ENCODE results near the gene GALNT2. TPM values are rescaled to one million over a fixed set of nuclear protein-coding genes. Genes with fewer than 3 reads are reported as not detected.

The GALNT2 gene
- total and polyA plus RNA-seq, 4 donors, result 47.5 to 182 (median 114) TPM

DNA sequence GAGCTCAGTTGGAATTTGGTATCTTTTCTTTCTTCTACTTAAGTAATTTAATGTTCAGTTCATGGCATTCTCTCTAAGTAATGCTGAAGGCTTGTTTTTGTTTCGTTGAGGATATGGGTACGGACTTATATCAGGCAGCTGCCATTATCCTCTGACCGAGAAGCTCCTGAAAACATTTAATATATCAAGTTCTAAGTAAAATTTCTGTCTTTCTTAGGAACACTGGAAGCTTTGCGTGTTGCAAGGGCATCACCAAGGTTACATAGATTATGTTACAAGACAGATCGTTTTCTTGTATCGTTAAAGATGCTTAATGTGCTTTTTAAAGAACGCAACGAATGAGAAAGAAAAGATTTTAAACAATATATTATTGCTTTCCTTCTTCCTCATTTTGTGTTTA lies 1.0 kb upstream of the GALNT2 start:
- TF ChIP-seq YY1 (IDR thresholded peaks at IDR 0.05) (no peak), SP1 (IDR thresholded peaks at IDR 0.05) (no peak), FOXA2 (IDR thresholded peaks at IDR 0.05) (no peak), RAD21 (IDR thresholded peaks at IDR 0.05) (no peak), TAF1 (conservative IDR thresholded peaks at IDR 0.05) (no peak), FOXA1 (IDR thresholded peaks at IDR 0.05) (no peak), EGR1 (IDR thresholded peaks at IDR 0.05; ENCODE audit: low read depth in 2 of 2) (no peak), RXRA (IDR thresholded peaks at IDR 0.05) (no peak), NR2F2 (IDR thresholded peaks at IDR 0.05) (no peak), HNF4G (IDR thresholded peaks at IDR 0.05) (no peak), HNF4A (conservative IDR thresholded peaks at IDR 0.05) (no peak), GABPA (IDR thresholded peaks at IDR 0.05 in 1 of 2, conservative IDR thresholded peaks at IDR 0.05 in 1 of 2) (no peak)
- TF ChIP-seq, protein P1, sequence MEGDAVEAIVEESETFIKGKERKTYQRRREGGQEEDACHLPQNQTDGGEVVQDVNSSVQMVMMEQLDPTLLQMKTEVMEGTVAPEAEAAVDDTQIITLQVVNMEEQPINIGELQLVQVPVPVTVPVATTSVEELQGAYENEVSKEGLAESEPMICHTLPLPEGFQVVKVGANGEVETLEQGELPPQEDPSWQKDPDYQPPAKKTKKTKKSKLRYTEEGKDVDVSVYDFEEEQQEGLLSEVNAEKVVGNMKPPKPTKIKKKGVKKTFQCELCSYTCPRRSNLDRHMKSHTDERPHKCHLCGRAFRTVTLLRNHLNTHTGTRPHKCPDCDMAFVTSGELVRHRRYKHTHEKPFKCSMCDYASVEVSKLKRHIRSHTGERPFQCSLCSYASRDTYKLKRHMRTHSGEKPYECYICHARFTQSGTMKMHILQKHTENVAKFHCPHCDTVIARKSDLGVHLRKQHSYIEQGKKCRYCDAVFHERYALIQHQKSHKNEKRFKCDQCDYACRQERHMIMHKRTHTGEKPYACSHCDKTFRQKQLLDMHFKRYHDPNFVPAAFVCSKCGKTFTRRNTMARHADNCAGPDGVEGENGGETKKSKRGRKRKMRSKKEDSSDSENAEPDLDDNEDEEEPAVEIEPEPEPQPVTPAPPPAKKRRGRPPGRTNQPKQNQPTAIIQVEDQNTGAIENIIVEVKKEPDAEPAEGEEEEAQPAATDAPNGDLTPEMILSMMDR (IDR thresholded peaks at IDR 0.05; ENCODE audit: low read depth, low read length, missing input control), result no peak
- TF ChIP-seq, protein P2, sequence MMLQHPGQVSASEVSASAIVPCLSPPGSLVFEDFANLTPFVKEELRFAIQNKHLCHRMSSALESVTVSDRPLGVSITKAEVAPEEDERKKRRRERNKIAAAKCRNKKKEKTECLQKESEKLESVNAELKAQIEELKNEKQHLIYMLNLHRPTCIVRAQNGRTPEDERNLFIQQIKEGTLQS (IDR thresholded peaks at IDR 0.05), result no peak
- TF ChIP-seq, protein P3, sequence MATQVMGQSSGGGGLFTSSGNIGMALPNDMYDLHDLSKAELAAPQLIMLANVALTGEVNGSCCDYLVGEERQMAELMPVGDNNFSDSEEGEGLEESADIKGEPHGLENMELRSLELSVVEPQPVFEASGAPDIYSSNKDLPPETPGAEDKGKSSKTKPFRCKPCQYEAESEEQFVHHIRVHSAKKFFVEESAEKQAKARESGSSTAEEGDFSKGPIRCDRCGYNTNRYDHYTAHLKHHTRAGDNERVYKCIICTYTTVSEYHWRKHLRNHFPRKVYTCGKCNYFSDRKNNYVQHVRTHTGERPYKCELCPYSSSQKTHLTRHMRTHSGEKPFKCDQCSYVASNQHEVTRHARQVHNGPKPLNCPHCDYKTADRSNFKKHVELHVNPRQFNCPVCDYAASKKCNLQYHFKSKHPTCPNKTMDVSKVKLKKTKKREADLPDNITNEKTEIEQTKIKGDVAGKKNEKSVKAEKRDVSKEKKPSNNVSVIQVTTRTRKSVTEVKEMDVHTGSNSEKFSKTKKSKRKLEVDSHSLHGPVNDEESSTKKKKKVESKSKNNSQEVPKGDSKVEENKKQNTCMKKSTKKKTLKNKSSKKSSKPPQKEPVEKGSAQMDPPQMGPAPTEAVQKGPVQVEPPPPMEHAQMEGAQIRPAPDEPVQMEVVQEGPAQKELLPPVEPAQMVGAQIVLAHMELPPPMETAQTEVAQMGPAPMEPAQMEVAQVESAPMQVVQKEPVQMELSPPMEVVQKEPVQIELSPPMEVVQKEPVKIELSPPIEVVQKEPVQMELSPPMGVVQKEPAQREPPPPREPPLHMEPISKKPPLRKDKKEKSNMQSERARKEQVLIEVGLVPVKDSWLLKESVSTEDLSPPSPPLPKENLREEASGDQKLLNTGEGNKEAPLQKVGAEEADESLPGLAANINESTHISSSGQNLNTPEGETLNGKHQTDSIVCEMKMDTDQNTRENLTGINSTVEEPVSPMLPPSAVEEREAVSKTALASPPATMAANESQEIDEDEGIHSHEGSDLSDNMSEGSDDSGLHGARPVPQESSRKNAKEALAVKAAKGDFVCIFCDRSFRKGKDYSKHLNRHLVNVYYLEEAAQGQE (IDR thresholded peaks at IDR 0.05), result no peak
- TF ChIP-seq, protein P4, sequence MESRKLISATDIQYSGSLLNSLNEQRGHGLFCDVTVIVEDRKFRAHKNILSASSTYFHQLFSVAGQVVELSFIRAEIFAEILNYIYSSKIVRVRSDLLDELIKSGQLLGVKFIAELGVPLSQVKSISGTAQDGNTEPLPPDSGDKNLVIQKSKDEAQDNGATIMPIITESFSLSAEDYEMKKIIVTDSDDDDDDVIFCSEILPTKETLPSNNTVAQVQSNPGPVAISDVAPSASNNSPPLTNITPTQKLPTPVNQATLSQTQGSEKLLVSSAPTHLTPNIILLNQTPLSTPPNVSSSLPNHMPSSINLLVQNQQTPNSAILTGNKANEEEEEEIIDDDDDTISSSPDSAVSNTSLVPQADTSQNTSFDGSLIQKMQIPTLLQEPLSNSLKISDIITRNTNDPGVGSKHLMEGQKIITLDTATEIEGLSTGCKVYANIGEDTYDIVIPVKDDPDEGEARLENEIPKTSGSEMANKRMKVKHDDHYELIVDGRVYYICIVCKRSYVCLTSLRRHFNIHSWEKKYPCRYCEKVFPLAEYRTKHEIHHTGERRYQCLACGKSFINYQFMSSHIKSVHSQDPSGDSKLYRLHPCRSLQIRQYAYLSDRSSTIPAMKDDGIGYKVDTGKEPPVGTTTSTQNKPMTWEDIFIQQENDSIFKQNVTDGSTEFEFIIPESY (IDR thresholded peaks at IDR 0.05), result no peak
- H3K4me1 ChIP-seq (ENCODE audit: control insufficient read depth in 4 of 4, insufficient read depth in 4 of 4, low read length in 3 of 4), result peaks cover 0 to 33% (median 2%) of the 10 kb centered on the region in 4 donors
- peak overlapping the region; percentile 81 for H3K9ac ChIP-seq (ENCODE audit: low read depth in 1 of 2, low read length in 2 of 2)
- 46% methylated on average over 8 of the region's 8 CpGs for WGBS
- peak; percentile 4 for DNase-seq (ENCODE audit: low spot score)
- peak overlapping the region; percentile 88 to 93 for H3K27ac ChIP-seq (ENCODE audit: low read depth in 1 of 2, low read length in 2 of 2)
- no peaks in the 10 kb centered on the region for H3K36me3 ChIP-seq (ENCODE audit: control insufficient read depth in 4 of 4, insufficient read depth in 3 of 4, low read depth in 1 of 4, low read length in 3 of 4)
- no peaks in the 10 kb centered on the region for H3K9me3 ChIP-seq (ENCODE audit: control insufficient read depth in 4 of 4, low read length in 3 of 4)
- H3K4me3 ChIP-seq (ENCODE audit: low read depth in 1 of 3, low read length in 3 of 3), result peak overlapping the region in 2 of 3 donors; percentile 80 to 99
- H3K27me3 ChIP-seq (ENCODE audit: control insufficient read depth in 4 of 4, insufficient read depth in 4 of 4, low read length in 3 of 4), result no peaks in the 10 kb centered on the region

DNA sequence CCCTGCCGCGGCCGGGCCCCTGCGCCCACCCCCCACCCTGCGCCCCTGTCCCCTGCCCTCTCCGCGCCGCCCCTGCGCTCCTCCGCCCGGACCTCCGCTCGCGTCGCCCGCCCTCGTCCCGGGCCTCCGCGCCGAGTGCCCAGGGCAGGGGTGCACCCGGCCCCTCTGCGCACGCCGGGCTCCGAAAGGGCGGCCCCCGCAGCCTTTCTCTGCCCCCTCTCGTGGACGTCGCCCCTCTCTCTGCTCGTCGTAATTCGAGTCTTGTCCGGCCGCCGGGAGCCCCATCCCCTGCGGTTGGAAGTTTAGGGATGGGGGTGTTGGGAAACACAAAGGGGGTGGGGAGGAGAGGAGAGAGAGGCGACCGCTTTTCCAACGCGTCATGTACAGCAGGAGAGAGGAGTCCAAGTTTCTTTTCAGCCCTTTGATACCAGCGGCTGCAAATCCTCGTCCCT lies 407 bp downstream of the GALNT2 start:
- DNase-seq (ENCODE audit: low spot score), result peak; percentile 46
- under 1% methylated on average over 44 of the region's 44 CpGs for WGBS
- Histone ChIP-seq H3K27ac (ENCODE audit: low read depth in 1 of 2, low read length in 2 of 2) (peak overlapping the region; percentile 93 to 97), H3K9me3 (ENCODE audit: control insufficient read depth in 4 of 4, low read length in 3 of 4) (no peaks in the 10 kb centered on the region), H3K9ac (ENCODE audit: low read depth in 1 of 2, low read length in 2 of 2) (peak overlapping the region; percentile 86 to 96), H3K27me3 (ENCODE audit: control insufficient read depth in 4 of 4, insufficient read depth in 4 of 4, low read length in 3 of 4) (no peaks in the 10 kb centered on the region), H3K4me3 (ENCODE audit: low read depth in 1 of 3, low read length in 3 of 3) (peak overlapping the region; percentile 82 to 99 (median 94)), H3K36me3 (ENCODE audit: control insufficient read depth in 4 of 4, insufficient read depth in 3 of 4, low read depth in 1 of 4, low read length in 3 of 4) (no peaks in the 10 kb centered on the region), H3K4me1 (ENCODE audit: control insufficient read depth in 4 of 4, insufficient read depth in 4 of 4, low read length in 3 of 4) (peaks cover 0 to 45% (median 8%) of the 10 kb centered on the region in 4 donors)
- TF ChIP-seq YY1 (IDR thresholded peaks at IDR 0.05) (no peak), NR2F2 (IDR thresholded peaks at IDR 0.05) (no peak), FOXA2 (IDR thresholded peaks at IDR 0.05) (no peak), FOXA1 (IDR thresholded peaks at IDR 0.05) (no peak), GABPA (IDR thresholded peaks at IDR 0.05 in 1 of 2, conservative IDR thresholded peaks at IDR 0.05 in 1 of 2) (no peak), TAF1 (conservative IDR thresholded peaks at IDR 0.05) (no peak), HNF4A (conservative IDR thresholded peaks at IDR 0.05) (no peak), JUND (IDR thresholded peaks at IDR 0.05) (no peak), SP1 (IDR thresholded peaks at IDR 0.05) (no peak), RAD21 (IDR thresholded peaks at IDR 0.05) (no peak)
- TF ChIP-seq, protein P2 (IDR thresholded peaks at IDR 0.05), result no peak
- TF ChIP-seq, protein P3 (IDR thresholded peaks at IDR 0.05), result no peak
- TF ChIP-seq, protein P1 (IDR thresholded peaks at IDR 0.05; ENCODE audit: low read depth, low read length, missing input control), result no peak
